Erythroblast (primary cell): Measurements from ENCODE around the gene ANKFN1.

ENCODE experiments used
- GATA1 ChIP-seq: IDR thresholded peaks from 2 replicates; pipeline ENCODE4 v1.6.1; 2011; ENCODE audit warnings: low read depth, mild to moderate bottlenecking, control low read depth, low read length, moderate library complexity
- POLR2A ChIP-seq: IDR thresholded peaks from 2 replicates; pipeline ENCODE4 v1.6.1; 2011; ENCODE audit warnings: mild to moderate bottlenecking, low read length

DNA sequence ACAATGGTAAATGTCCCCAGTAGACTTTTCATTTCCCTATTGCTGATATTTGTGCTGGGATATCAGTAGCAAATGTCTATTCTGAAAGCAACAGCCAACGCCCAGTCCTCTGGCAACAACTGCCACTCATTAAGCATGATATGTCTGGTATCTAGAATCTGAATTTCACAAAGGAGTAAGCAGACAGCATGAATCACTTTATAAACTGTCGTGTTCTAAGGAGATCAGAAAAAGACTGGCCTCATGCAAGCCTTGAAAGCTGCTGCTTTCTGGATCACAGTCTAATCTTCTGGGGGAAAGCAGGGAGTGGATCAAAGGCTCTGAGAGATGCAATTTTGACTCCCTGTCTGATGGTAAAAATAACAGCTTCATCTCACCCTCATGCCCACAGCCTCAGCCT lies 287.1 kb downstream of the ANKFN1 start:
- no peak for TF ChIP-seq POLR2A
- TF ChIP-seq GATA1 = no peak
